Measurements from ENCODE around the gene CLINT1.

The CLINT1 gene

DNA sequence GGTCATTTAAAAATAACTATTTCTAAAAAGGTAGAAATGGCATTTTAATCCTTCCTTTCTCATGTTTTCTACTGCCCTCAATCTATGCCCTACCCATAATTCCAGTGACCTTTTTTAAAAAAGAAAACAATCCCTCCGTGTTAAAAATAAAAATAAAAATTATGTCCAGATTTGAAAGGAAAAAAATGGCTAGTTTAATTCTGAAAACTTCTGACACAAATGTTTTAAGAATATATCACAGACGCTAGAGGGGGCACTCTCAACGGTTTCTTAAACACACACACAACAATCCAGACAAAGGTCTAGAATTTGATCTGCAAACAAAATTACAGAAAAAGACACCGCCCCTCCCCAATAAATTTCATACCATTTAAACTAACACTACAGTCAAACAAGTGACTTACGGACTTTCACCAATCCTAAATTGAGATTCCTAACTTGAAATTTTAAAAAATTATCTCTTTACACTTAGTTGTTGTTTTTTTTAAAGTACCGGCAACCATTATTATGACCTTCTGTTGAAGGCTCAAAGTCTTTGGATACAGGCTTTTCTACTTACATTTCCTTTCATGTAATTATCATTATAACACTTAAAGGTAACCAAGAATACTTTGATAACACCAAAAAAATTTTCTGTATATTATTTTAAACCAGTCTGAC is 38.2 kb downstream of the CLINT1 start:
- peak; percentile 60 for DNase-seq

DNA sequence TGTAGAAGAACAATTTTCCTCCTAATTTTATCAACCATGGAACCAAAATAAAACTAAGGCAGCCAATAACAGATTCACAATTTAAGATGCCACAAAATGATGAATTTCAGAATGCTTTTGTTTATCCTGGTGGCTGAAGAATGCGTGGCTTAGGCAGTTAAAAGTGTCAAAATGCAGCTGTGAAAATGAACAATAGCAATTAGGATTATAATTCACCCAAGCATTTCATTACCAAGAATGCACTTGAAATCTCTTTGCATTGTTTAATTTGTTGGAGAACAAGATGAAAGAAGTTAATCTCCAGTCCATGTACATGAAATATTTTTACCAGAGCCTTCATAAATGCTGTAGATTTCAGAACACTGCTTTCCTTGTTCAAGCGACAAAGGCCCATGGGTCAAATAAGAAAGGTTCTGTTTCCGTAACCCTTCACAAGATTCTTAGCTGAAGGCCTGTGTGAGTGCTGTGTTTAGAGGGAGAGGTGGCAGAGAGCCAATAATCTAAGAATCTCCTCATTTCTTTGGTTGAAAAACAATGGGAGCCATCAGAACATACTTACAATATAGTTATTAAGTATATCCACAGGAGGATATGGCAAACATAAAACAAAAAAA is 39.3 kb downstream of the CLINT1 start:
- no peak for DNase-seq

DNA sequence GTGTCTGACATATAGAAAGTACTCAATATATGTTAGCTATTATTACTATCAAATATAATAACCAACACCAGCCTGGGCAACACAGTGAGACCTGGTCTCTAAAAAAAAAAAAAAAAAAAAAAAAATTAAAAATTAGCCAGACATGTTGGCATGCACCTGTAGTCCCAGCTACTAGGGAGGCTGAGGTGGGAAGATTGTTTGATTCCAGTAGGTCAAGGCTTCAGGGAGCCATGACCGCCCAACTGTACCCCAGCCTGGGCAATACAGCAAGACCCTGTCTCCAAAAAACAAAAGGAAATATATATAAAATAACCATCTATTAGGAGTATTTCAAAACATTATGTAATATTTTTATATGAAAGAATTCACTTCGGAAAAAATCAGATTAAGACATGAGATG is 40.6 kb downstream of the CLINT1 start:
- DNase-seq: no peak

DNA sequence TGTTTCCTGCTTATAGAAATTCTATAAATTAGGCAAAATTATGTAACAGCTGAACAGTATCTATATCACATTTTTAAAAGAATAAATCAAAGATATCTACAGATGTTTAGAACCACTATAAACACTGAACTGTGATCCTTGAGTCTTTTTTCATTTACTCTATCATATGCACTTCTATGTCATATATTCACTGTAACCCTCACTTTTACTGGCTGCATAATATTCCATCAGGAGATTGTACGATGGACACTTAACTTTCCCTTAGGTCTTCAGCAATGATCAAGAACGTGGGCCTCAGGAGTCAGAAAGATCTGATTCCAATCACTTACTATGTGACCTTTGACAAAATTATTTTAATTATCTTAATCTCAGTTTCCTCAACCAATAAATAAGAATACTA is 41.0 kb downstream of the CLINT1 start:
- no peak for DNase-seq

DNA sequence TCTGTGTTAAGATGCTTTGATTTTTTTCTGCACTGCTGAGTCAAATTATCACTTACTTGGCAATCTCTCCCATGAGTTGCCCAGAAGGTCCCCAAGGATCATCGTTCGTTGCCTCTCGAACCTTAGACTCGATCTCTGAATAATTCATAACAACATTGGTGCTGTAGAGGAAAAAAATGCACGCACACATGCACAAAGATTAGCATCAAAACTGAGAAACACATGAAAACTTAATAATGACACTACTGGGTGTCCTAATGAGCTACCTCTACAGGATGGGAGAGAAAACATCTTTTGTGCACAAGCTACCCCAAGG is 41.6 kb downstream of the CLINT1 start:
- DNase-seq: no peak

DNA sequence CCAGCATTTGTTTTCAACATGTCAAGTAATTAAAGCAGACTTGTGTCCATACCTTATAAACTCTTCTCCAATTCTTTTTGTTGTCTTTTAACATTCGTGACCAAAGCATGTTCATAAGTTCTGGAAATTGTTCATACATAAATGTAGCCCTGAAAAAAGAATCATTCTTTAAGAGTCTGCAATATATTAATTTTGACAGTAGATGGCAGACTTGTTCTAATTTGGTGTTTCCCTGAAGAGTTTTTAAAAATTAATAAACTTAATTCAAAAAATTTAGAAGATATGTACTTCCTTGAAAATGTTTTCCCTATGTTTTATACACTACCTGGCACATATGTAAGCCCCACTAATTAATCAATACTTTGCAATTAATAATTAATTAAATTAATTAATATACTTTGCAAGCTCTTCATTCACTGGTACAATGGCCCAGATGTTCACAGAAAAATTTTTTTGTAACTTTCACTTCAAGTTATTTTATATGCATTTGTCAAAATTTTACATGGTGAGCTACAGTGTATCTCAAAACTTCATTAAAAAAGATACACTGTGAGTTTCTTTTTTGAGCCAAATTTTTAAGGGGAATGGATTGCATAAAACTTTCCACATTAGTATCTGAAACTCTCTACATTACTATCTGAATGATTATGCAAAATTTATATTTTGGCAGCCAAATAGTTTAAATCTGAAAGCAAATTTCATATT is 42.1 kb downstream of the CLINT1 start:
- DNase-seq: no peak

DNA sequence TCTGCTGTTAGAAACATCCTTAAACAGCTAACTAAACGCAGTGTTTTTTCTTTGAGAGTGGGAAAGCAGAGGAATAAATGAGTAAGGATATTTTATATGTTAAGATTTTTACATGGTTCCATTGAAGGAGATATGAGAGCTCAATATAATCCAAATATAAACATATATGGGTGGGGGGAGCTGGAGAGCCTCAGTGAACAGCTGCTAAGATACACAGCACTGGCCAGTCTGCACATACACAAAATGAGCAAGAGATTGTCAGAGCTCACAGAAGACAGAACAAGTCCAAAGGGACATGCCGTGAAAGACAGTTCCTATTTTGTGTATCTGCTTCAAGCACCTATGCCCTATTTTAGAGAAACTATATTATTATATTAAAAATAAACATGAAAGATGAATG is 46.9 kb downstream of the CLINT1 start:
- no peak for DNase-seq

DNA sequence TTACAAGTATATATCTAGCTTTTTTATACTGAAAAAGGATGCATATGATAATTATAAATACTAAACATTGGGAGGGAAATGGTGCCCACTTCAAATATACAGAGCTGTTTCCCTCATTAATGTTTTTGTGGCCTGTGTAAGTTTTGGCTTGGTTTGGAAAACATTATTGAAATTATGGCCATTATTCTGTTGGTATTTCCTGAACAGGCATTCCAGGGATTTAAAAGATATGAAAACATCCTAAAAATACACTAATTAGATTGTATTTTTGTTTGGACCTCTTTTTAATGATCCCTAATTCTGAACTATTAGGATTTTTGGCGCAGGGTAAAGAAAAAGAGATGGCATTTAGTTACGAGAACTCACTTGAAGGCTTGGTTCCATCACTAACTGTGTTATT is 50.9 kb downstream of the CLINT1 start:
- DNase-seq: no peak

DNA sequence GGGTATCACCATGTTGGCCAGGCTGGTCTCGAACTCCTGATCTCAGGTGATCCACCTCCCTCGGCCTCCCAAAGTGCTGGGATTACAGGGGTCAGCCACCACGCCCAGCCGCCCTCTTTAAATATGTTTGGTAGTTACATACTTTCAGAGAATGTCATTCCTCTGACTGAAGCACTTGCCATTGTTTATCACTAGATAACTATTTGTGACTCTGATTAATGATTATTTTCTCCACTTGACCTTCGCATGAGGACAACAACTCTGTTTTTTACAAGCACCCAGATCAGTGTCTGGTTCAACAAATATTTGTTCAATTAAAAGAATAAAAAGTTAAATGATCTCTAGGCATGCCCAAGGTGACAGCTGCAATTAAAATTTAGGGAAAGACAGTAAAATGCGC is 56.2 kb downstream of the CLINT1 start:
- DNase-seq: no peak

DNA sequence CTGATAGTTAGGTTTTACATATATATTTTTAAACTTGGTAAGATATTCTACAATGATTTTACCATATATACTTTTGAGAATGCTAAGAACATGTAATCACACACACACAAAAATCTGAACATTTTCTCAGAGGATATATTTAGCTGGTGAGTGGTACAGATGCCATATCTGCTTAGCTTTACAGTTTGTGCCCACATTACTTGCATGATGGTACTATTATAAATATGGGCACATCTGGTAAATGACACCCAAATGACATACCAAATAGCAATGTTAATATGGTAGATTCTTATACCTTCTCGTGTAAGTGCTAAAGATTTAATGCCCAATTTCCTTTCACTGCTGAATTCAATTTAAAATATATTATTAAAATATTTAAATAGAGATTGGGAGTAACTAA is 58.8 kb downstream of the CLINT1 start:
- DNase-seq: no peak

DNA sequence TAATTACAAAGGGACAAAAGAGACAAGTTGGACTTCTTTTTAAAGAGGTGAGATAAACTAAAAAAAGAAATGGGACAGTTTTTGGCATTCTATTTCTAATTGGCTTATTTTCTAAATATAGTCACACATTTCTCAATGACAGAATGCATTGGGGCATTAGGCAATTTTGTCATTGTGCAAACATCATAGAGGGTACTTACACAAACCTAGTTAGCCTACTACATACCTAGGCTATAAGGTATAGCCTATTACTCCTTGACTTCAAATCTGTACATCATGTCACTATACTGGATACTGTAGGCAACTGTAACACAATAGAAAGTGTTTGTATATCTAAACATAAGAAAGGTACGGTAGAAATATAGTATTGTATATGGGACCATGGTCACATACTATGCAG is 59.4 kb downstream of the CLINT1 start:
- no peak for DNase-seq

DNA sequence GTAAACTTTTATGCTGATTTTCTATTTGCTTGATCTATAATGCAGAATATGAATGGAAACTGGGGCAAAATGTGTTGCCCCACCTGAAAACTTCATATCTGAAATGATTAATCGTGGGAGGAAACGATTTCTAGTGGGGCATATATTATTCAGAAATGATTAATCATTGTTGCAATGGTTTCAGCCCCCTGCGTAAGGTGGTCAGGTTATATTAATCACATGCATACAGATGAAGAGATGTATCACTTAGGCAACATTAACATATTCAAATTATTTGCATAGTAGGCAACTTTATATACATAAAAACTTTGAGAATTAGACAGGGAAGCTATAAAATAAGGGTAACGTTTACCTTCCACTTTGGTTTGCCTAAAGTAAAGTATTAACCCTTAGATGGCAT is 65.6 kb downstream of the CLINT1 start:
- no peak for DNase-seq

DNA sequence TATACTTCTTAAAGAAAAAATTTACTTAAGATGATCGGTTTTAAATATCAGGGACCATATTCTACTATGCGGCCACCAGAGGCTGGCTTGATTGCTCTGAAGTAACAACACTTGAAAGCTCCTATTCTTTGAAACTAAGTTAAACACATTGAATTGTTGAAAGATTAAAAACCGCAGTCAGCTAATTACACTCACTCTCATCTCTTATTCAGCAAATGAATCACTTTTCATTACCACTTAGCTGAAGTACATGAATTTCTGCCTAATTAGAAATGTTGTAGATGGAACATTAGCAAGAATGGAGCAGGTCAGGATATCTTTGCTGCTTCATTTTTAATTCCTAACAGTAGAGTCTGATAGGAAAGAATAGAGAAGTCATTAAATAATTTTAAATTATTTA is 73.1 kb downstream of the CLINT1 start:
- DNase-seq: no peak

DNA sequence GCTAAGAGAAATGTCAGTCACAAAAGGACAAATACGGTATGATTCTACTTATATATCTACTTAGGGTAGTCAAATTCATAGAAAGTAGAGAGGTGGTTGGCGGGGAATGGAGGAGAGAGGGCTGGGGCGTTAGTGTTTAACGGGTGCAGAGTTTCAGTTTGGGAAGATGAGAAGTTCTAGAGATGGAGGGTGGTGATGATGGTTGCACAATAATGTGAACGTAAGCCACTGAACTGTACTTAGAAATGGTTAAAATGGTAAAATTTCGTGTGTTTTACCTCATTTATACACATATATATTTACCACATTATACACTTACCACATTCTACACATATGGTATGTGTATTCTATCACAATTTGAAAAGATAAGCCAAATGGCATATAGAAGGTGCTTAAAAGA is 79.7 kb downstream of the CLINT1 start:
- no peak for DNase-seq

DNA sequence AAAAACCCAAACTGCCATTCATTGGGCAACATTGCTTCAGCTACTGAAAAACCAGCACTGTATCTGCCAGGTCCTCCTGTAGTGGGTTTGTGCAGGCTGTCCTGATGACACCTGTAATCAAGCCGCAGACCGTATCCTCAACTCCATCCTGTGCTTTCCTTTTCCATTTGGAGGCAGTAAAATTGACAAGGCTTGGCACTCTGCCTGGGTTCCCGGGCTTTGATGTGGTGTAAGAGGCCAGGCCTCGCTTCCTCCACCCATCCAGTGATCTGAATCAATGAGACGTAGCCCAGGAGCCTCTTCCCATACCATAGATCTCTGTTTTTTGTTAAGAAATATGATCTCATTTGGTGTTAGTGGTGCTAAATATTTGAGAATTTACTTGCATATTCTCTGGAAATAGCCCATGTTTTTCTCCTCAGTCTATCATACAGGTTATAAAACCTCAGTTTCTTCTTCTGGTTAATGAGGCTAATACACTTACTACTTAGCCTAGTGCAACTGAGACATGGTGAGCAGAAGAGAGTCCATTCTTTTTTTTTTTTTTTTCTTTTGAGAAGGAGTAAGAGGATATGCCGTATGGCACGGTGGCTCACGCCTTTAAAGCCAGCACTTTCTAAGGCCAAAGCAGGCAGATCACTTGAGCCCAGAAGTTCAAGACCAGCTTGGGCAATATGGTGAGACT is 80.7 kb downstream of the CLINT1 start:
- DNase-seq: no peak

DNA sequence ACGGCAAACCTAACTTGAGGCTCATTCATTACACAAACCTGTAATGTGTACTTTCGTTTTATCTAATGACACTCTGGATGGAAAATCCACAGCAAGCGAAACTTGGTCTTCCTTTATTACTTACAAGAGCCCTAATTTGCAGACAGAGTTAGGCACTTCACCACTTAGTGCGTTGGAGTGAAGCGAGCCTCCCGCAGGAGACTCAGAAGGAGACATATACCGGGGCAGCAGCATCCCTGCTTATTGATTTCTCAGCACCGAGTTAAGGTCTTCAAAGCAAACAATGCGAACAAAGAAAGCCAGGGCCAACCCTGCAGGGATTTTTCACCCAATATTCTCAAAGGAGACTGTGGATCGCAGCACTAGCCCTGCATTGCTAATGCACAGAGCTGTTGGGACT is 86.8 kb downstream of the CLINT1 start:
- DNase-seq: no peak

DNA sequence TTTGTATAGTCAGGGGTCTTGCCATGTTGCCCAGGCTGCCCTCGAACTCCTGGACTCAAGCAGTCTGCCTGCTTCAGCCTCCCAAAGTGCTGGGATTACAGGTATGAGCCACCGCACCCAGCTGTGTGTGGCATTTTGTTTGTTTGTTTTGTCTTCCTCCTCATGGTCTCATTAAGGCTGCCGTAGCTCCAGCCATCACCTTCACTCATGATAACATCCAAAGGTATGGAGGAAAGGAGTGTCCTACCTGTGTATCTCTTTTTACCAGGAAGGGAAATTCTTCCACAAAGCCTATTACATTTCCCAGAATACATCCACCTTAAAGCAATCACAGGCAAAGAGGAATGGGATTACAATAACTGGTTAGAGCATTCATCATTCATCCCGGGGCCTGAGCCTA is 88.3 kb downstream of the CLINT1 start:
- no peak for DNase-seq

DNA sequence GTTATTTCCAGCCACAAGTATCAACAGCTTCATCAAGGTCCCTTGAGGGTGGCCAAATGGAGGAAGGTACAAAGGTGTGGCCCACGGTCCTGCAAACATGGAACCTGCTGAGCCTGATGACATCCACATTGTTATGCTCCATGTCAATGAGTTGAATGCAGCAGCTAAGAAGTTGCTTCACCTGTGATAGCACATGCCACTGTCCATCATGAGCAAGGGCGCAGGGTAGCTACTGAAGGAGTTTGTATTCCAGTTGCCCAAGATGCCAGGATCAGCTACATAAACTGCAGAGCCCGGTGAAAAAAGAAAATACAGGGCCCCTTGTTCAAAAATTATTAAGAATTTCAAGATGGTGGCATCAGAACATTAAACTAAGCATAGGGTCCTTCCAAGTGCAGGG is 91.3 kb downstream of the CLINT1 start:
- no peak for DNase-seq

DNA sequence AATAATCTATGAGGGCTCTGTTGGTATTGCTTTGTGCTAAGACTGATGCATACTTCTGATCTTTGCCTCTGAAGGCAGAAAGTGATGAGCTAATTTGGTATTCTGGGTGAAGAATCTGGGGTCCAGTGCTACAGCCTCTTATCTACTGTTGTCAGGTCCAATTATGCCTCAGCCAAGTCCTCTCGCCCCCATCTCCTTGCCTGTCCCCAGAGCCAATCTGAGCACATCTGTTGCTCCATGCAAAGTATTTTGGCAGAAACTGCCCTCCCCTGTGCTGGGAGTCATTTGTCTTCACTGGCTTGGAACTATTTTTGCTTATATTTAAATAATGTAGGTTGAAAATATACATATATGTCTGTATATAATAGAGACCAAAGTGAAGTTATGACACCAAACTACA is 92.0 kb downstream of the CLINT1 start:
- no peak for DNase-seq

DNA sequence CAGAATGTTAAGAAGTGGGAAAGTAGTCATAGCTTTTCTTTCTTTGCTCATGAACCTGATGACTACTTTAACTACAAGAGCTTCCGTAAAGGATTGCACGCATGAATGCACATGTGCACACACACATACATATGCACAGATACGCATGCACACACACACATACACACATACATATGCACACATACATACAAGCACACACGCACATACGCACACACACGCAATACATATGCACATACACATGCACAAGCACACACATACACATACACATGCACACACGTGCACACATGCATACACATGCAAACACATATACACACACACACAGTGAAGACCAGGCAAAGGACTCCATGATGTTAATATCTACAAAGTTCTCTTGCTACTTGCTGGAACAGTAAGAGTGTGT is 92.5 kb downstream of the CLINT1 start:
- no peak for DNase-seq

DNA sequence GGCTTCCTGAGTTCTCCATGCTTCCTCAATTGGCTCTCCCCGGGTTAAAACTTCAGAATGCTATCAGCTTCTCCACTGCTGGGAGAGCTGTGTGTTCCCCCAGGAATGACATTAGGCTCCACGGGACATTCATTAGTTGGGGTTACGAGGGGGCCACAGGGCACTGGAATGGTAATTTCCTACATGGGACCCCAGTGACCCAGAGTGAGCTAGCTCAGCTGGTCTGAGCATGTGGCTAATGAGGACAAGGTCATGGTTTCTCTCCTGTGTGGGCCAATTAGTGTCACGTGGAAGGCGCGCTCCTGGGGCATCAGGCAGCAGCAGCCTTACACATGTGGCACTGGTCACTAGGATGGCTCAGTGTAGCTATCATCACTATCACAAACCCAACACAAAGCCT is 94.4 kb downstream of the CLINT1 start:
- DNase-seq: no peak

DNA sequence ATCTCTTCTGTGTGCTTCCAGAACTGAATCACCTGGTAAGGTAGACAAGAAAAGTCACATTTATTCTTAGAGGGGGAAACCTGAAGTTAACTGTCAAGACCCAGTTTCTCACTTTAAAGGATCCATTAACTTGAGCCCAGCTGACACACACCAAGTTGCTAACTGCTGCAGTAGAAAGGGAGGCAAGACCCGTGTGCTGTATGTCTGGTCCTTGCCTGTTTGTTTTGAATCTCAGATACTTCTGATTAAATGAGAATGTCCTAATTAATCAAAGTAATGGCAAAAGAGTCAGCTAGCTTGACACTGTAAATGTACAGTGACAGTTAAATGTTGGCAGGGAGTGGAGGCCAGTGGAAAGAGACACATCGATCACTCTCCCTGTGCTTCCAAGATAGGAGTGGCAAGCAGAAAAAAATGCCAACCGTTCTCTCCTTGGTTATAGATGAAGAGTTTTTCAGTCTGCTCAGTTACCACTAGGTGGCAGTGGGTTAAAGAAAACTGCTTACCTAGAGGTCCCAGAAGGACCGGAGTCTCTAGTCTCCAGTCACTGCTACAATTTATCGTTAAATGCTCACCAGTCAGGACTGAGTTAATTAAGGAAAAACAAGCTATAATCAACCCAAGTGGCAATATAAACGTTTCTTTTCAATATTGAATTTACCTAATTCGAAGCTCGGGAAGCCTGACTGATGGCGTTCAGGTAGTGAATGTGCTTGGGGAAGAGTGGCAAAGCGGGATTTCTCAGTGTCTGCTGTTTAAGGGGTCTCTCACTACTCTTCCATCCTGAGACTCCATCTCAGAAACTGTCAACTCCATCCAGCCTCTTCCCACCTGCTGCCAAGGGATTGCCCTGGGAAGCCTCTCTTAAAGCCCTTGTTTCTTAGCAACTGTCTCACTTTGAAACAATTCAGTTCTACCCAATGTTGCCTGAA is 97.0 kb downstream of the CLINT1 start:
- DNase-seq: peak; percentile 60

DNA sequence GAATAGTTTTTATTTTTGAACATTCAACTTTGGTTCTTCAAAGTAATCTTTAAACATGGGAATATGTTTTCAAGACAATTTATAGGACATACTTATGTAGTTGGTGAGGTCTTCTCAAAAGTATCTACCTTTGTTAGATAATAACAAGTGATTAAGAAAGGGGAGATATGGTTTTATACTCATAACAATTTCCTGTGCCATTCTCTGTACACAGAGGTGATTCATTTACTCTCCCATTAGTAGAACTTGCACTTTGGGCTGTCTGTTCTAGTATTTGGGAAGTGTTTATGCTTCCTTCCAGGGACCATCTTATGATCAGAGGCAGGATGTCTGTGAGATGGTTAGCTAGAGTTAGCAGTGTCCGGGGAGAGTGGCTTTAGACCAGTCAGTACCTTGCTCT is 100.2 kb downstream of the CLINT1 start:
- no peak for DNase-seq
